Stimulated activated CD4-positive, alpha-beta T cell treated with anti-CD3 and anti-CD28 coated beads, TNF-alpha, amount 100 ng/mL, for 24 hours (primary cell): ENCODE measurements around the gene SPDYE3.
"Not testable (repeated sequence)": the region's sequence is repeated elsewhere in the genome, so short reads cannot be mapped to it uniquely, and the experiment has no call there.

Experiments
- DNase-seq, 3 experiments: peaks; one replicate each; pipeline ENCODE4 v3.0.0-alpha.2; 2020; ENCODE audit warnings: low read depth in 3 of 3

SPDYE3 gene

GRCh38 chr7:100288258-100288657 is 19.2 kb upstream of the SPDYE3 start:
- DNase-seq: not testable (repeated sequence)

- not testable (repeated sequence) for DNase-seq
Measured at GRCh38 chr7:100292162-100292561, 15.3 kb upstream of the SPDYE3 start.

- not testable (repeated sequence) for DNase-seq
Measured at GRCh38 chr7:100295269-100295668, 12.2 kb upstream of the SPDYE3 start.

- DNase-seq: not testable (repeated sequence)
Measured at GRCh38 chr7:100297852-100298631, 9.5 kb upstream of the SPDYE3 start.

GRCh38 chr7:100298632-100298895 is 8.9 kb upstream of the SPDYE3 start:
- DNase-seq: not testable (repeated sequence)

GRCh38 chr7:100304526-100304925 is 3.0 kb upstream of the SPDYE3 start:
- not testable (repeated sequence) for DNase-seq

GRCh38 chr7:100318329-100318728 is 10.8 kb downstream of the SPDYE3 start:
- DNase-seq: not testable (repeated sequence)

- DNase-seq: not testable (repeated sequence)
Measured at GRCh38 chr7:100321648-100322047, 14.1 kb downstream of the SPDYE3 start.

- not testable (repeated sequence) for DNase-seq
Measured at GRCh38 chr7:100324194-100324593, 16.7 kb downstream of the SPDYE3 start.

- DNase-seq: not testable (repeated sequence)
Measured at GRCh38 chr7:100325671-100326070, 18.2 kb downstream of the SPDYE3 start.

- DNase-seq: not testable (repeated sequence)
Measured at GRCh38 chr7:100326914-100327313, 19.4 kb downstream of the SPDYE3 start.

- peak; percentile 65 to 88 (median 73) for DNase-seq
Measured at GRCh38 chr7:100335566-100336466, 28.3 kb downstream of the SPDYE3 start.

- DNase-seq: not testable (repeated sequence)
Measured at GRCh38 chr7:100338083-100338696, 30.7 kb downstream of the SPDYE3 start.

- not testable (repeated sequence) for DNase-seq
Measured at GRCh38 chr7:100341286-100341685, 33.8 kb downstream of the SPDYE3 start.

GRCh38 chr7:100342765-100343164 is 35.3 kb downstream of the SPDYE3 start:
- DNase-seq: no peak

GRCh38 chr7:100344124-100344559 is 36.6 kb downstream of the SPDYE3 start:
- DNase-seq: not testable (repeated sequence)

- peak; percentile 58 to 75 (median 69) for DNase-seq
Measured at GRCh38 chr7:100344560-100345287, 37.2 kb downstream of the SPDYE3 start.

GRCh38 chr7:100345288-100345672 is 37.8 kb downstream of the SPDYE3 start:
- peak in 2 of 3 experiments; percentile 24 to 63 for DNase-seq

- DNase-seq: no peak
Measured at GRCh38 chr7:100346921-100347320, 39.4 kb downstream of the SPDYE3 start.

GRCh38 chr7:100348805-100349204 is 41.3 kb downstream of the SPDYE3 start:
- no peak for DNase-seq

- DNase-seq: no peak
Measured at GRCh38 chr7:100349757-100350156, 42.3 kb downstream of the SPDYE3 start.

- no peak for DNase-seq
Measured at GRCh38 chr7:100351657-100352058, 44.2 kb downstream of the SPDYE3 start.
